Heart left ventricle (tissue), 13 donors: ENCODE measurements around the gene ADGRL3.

Source experiments
- CTCF ChIP-seq, 12 donors: fragments of 200-600 bp; sonication (generic) in 4 of 12; IDR thresholded peaks; one replicate each; pipeline versions ENCODE4 v1.5.0 to v1.8.0; 2018 to 2022; ENCODE audit warnings: antibody characterized with exemption in 12 of 12, mild to moderate bottlenecking in 5 of 12
- POLR2A ChIP-seq, 2 donors: fragments of 450-650 bp; IDR thresholded peaks; one replicate each; pipeline ENCODE4 v1.6.1; 2017; ENCODE audit warnings: antibody characterized with exemption in 2 of 2, mild to moderate bottlenecking in 2 of 2, moderate library complexity in 2 of 2
- donor health status: ischemic (EF 13 %, LVEDD 7.1; RV severe dilation, severe dysfunction).
- donor health status: DM: no; HTN: yes; CAD: no.
- donor health status: DM: no; HTN: no; CAD: no.
- donor health status: ischemic (EF 25% LVEDD 6.9; RV normal size, moderate dysfunction).
- donor health status: ischemic (EF 25% LVEDD 5.7; RV mildly dilated, moderate dysfunction).
- donor health status: ischemic (EF 35%, LVEDD 5.7; RV mildly dilated, moderate dysfunction).
- donor health status: nonischemic (EF 11% LVEDD 7.7; RV severe dilation, severe dysfunction).
- donor health status: DM: yes; HTN: yes; CAD: no.
- donor health status: PGD.
- donor health status: ischemic (EF 29% LVEDD 5.4; RV normal size, mild dysfunction).
- donor health status: nonischemic (EF 23%, LVEDD 6.1; RV moderate dilation, normal function).

GRCh38 chr4:61693520-61693919 is 493.4 kb downstream of the ADGRL3 start:
- TF ChIP-seq CTCF (IDR thresholded peaks at IDR 0.05) (no peak), POLR2A (IDR thresholded peaks at IDR 0.05) (no peak)
